HepG2 (cell line): ENCODE measurements around the gene MAPK10. TPM values are rescaled to one million over a fixed set of nuclear protein-coding genes. Genes with fewer than 3 reads are reported as not detected.

Experiments
- ATAC-seq: fragments of 200-7000 bp; cut with Tn5 transposase; 3 replicates; pipeline ENCODE4 v1.9.1; 2020; ENCODE audit warnings: mild to moderate bottlenecking, moderate library complexity
- BruUV-seq: library from RNA; stranded (reverse); fragments of 400-500 nt; replicated peaks from 2 replicates; lab custom pipeline; 2021; lab: Mats Ljungman, UMichigan
- CTCF ChIA-PET: fragments of 300-600 bp; formaldehyde crosslinking; extraction: SDS; loops from one replicate; lab custom pipeline; 2021; ENCODE audit warnings: low total read pairs, inconsistent platforms, low intra/inter-chr PET ratio; lab: Yijun Ruan, JAX
- POLR2A ChIA-PET: fragments of 350-600 bp; sonication (Branson Sonifier 250); formaldehyde crosslinking; loops from one replicate; lab custom pipeline; 2020; ENCODE audit warnings: antibody characterized with exemption, inconsistent platforms; lab: Yijun Ruan, JAX
- DNase-seq: peaks from one replicate; pipeline ENCODE4 v3.0.0-alpha.2; 2015; ENCODE audit warnings: low spot score
- FAIRE-seq: peaks from 3 replicates; lab custom pipeline; 2011; peaks lifted over from hg19 to GRCh38; lab: Jason Lieb, UNC
- H2AFZ ChIP-seq: one replicate; pipeline ENCODE4 v1.6.1; 2011; ENCODE audit warnings: low read length, inconsistent platforms
- H3K27ac ChIP-seq: fragments of 300-600 bp; 3 replicates; pipeline ENCODE4 v1.8.0; 2011; ENCODE audit warnings: mixed run types, mild to moderate bottlenecking, mixed read lengths, low read length, inconsistent platforms; ENCODE audit not compliant: insufficient read depth; ENCODE audit errors: extremely low read length
- H3K27me3 ChIP-seq, 2 experiments: fragments of 200-600 bp in 1 of 2; 2 replicates in 1 of 2; 3 replicates in 1 of 2; pipeline versions ENCODE4 v1.6.0 to v1.8.0; 2011; ENCODE audit warnings: low read length in 2 of 2, mild to moderate bottlenecking in 2 of 2, moderate library complexity in 2 of 2, inconsistent platforms in 1 of 2; ENCODE audit not compliant: insufficient read depth in 2 of 2, control insufficient read depth in 1 of 2
- H3K36me3 ChIP-seq, 2 experiments: fragments of 200-600 bp in 1 of 2; replicated peaks in 1 of 2; 2 replicates in 1 of 2; 3 replicates in 1 of 2; pipeline versions ENCODE4 v1.5.1 to v1.8.0; 2011; ENCODE audit warnings: low read length in 2 of 2, inconsistent platforms in 1 of 2; ENCODE audit not compliant: insufficient read depth in 2 of 2, control insufficient read depth in 1 of 2
- H3K4me1 ChIP-seq: 2 replicates; pipeline ENCODE4 v1.5.1; 2012; ENCODE audit warnings: low read length, inconsistent platforms; ENCODE audit not compliant: insufficient read depth
- H3K4me2 ChIP-seq: 2 replicates; pipeline ENCODE4 v1.6.0; 2011; ENCODE audit warnings: low read depth, low read length, inconsistent platforms
- H3K4me3 ChIP-seq, 3 experiments: fragments of 200-600 bp in 1 of 3; sonication (generic), shearing (Covaris generic) in 1 of 3; replicated peaks in 1 of 3; 2 replicates each; pipeline ENCODE4 v1.5.1; 2011 to 2016; ENCODE audit warnings: low read length in 3 of 3, inconsistent platforms in 2 of 3, low read depth in 2 of 3, mild to moderate bottlenecking in 2 of 3, control low read depth in 1 of 3, mixed read lengths in 1 of 3; ENCODE audit not compliant: insufficient read depth in 1 of 3
- H3K79me2 ChIP-seq: one replicate; pipeline ENCODE4 v1.6.1; 2011; ENCODE audit warnings: low read length, inconsistent platforms; ENCODE audit not compliant: insufficient read depth
- H3K9ac ChIP-seq: 2 replicates; pipeline ENCODE4 v1.6.0; 2011; ENCODE audit warnings: mild to moderate bottlenecking, low read depth, low read length, inconsistent platforms; ENCODE audit not compliant: insufficient read depth
- H3K9me3 ChIP-seq: 2 replicates; pipeline ENCODE4 v1.5.1; 2012; ENCODE audit warnings: mild to moderate bottlenecking, low read length
- H4K20me1 ChIP-seq: 2 replicates; pipeline ENCODE4 v1.6.0; 2011; ENCODE audit warnings: inconsistent platforms, mild to moderate bottlenecking, low read length, moderate library complexity; ENCODE audit not compliant: insufficient read depth
- FOXA3 ChIP-seq: IDR thresholded peaks from 2 replicates; pipeline ENCODE4 v1.6.1; 2016; ENCODE audit warnings: missing genetic modification reagents, missing compliant biosample characterization
- HNF1A ChIP-seq, 2 experiments: sonication (generic) in 1 of 2; formaldehyde crosslinking in 1 of 2; IDR thresholded peaks; 2 replicates each; pipeline versions ENCODE4 v1.4.0 to v1.6.1; 2016 to 2020; ENCODE audit warnings: borderline replicate concordance in 1 of 2, low read depth in 1 of 2, mild to moderate bottlenecking in 1 of 2, missing genetic modification reagents in 1 of 2
- MAFK ChIP-seq, 2 experiments: IDR thresholded peaks in 1 of 2; conservative IDR thresholded peaks in 1 of 2; 2 replicates each; pipeline ENCODE4 v1.6.1; 2011; ENCODE audit warnings: improper control_type of control experiment in 2 of 2, low read length in 2 of 2
- NCOR1 ChIP-seq: fragments of 200-600 bp; sonication (generic); IDR thresholded peaks from 2 replicates; pipeline ENCODE4 v1.7.0; 2017; ENCODE audit warnings: antibody characterized with exemption, low read length, borderline replicate concordance
- REXO4 ChIP-seq: sonication (generic); formaldehyde crosslinking; IDR thresholded peaks from 2 replicates; pipeline ENCODE4 v1.8.0; 2022; ENCODE audit warnings: missing genetic modification reagents, mild to moderate bottlenecking, borderline replicate concordance
- THAP8 ChIP-seq: sonication (generic); formaldehyde crosslinking; IDR thresholded peaks from 2 replicates; pipeline ENCODE4 v1.5.1; 2020; ENCODE audit warnings: missing genetic modification reagents, mild to moderate bottlenecking, borderline replicate concordance
- ZNF432 ChIP-seq: sonication (generic); formaldehyde crosslinking; IDR thresholded peaks from 2 replicates; pipeline ENCODE4 v1.5.0; 2020; ENCODE audit warnings: missing genetic modification reagents, mild to moderate bottlenecking, borderline replicate concordance
- ZNF569 ChIP-seq: sonication (generic); formaldehyde crosslinking; IDR thresholded peaks from 2 replicates; pipeline ENCODE4 v1.5.0; 2020; ENCODE audit warnings: mild to moderate bottlenecking, missing genetic modification reagents, moderate library complexity, borderline replicate concordance
- WGBS: methylation state at CpG from one replicate; pipeline ENCODE4 v1.1.6; 2017; ENCODE audit warnings: low lambda C conversion rate; 5-methylcytosine and 5-hydroxymethylcytosine counted together
- in situ Hi-C: cut with HindIII; loops from 2 replicates; pipeline ENCODE4 v1.10.0; 2017; ENCODE audit warnings: low pct_unique_long_range_greater_than_20kb; ENCODE audit not compliant: extremely low pct_ligation_motif_present
- intact Hi-C: fragments of 100-400 bp; cut with micrococcal nuclease; formaldehyde crosslinking; loops from one replicate; pipeline ENCODE4 v1.10.0; 2022; ENCODE audit not compliant: unreplicated experiment
- polyA plus RNA-seq, 8 experiments: library from polyadenylated mRNA; depleted of rRNA in 3 of 8; stranded (reverse) in 7 of 8; unstranded in 1 of 8; fragments of >200 nt; fragmentation: Illumina TruSeq in 4 of 8; extraction: Trizol in 4 of 8; gene quantifications; 2 replicates each; pipeline versions ENCODE4 v1.2.1 to v1.2.3, GENCODE V29; 2011 to 2016; ENCODE audit warnings: low read depth in 4 of 8, missing spikeins in 1 of 8, mixed read lengths in 1 of 8; ENCODE audit not compliant: insufficient read depth in 1 of 8
- total RNA-seq, 5 experiments: library from RNA; depleted of rRNA; stranded (reverse); fragments of >200 nt; fragmentation: Illumina TruSeq; extraction: Trizol; gene quantifications; 2 replicates each; pipeline ENCODE4 v1.2.3, GENCODE V29; 2016; ENCODE audit warnings: low read depth in 1 of 5

MAPK10 gene
- total and polyA plus RNA-seq, 2 of the 13 experiments (the other 11 are each of a cell fraction or from before 2014, with no cell fraction given) = not detected

GRCh38 chr4:86185659-86186058, 174.2 kb downstream of the MAPK10 start:
- no peak overlapping the region for H3K4me2 ChIP-seq
- in situ Hi-C loops = no loop called here
- no peaks in the 10 kb centered on the region for H3K27me3 ChIP-seq
- CTCF ChIA-PET = no interaction called here
- no peak overlapping the region for H2AFZ ChIP-seq
- BruUV-seq = no TSS peak
- FAIRE-seq = no peak
- H3K36me3 ChIP-seq = no peaks in the 10 kb centered on the region
- TF ChIP-seq HNF1A (IDR thresholded peaks at IDR 0.05; ENCODE audit: low read depth) (no peak), HNF1A (CRISPR knock-in tag; IDR thresholded peaks at IDR 0.05; ENCODE audit: borderline replicate concordance) (no peak), MAFK (conservative IDR thresholded peaks at IDR 0.05 in 1 of 2, IDR thresholded peaks at IDR 0.05 in 1 of 2; ENCODE audit: low read length in 2 of 2) (0 out of 4 replicates have a peak, but pooled peaks have one; percentile 3 to 26)
- TF ChIP-seq, all 625 proteins: peak for 1
- H3K27ac ChIP-seq = no peak overlapping the region
- DNase-seq (no peak), ATAC-seq (no peak)
- H3K9ac ChIP-seq = no peak overlapping the region
- intact Hi-C loops = no loop called here
- POLR2A ChIA-PET = no interaction called here
- no peaks in the 10 kb centered on the region for H3K9me3 ChIP-seq
- no peaks in the 10 kb centered on the region for H3K79me2 ChIP-seq
- H3K4me1 ChIP-seq = no peaks in the 10 kb centered on the region
- no peak overlapping the region for H3K4me3 ChIP-seq
- WGBS = 49% methylated on average over 1 of the region's 1 CpG
- no peaks in the 10 kb centered on the region for H4K20me1 ChIP-seq

GRCh38 chr4:86184901-86185285, 175.0 kb downstream of the MAPK10 start:
- in situ Hi-C loops (no loop called here), intact Hi-C loops (no loop called here)
- no peak for TF ChIP-seq ZNF569 (CRISPR knock-in tag)
- no peak for TF ChIP-seq THAP8 (CRISPR knock-in tag)
- no peak for TF ChIP-seq NCOR1
- no peak for TF ChIP-seq ZNF432 (CRISPR knock-in tag)
- TF ChIP-seq REXO4 = no peak
- no peak for TF ChIP-seq FOXA3 (CRISPR knock-in tag)
- ATAC-seq (no peak), FAIRE-seq (no peak), DNase-seq (no peak)
- Histone ChIP-seq H2AFZ (no peak overlapping the region), H3K9ac (no peak overlapping the region), H3K4me3 (no peak overlapping the region), H3K4me2 (no peak overlapping the region), H3K27me3 (no peaks in the 10 kb centered on the region), H3K27ac (no peak overlapping the region), H3K36me3 (no peaks in the 10 kb centered on the region), H3K4me1 (no peaks in the 10 kb centered on the region), H3K9me3 (peaks cover 3% of the 10 kb centered on the region; the same call in 1 of the 2 replicates), H4K20me1 (no peaks in the 10 kb centered on the region), H3K79me2 (no peaks in the 10 kb centered on the region)
- 3% methylated on average over 5 of the region's 5 CpGs for WGBS
- ChIA-PET CTCF (no interaction called here), POLR2A (no interaction called here)
- no TSS peak for BruUV-seq
